Skeletal muscle satellite cell (primary cell): ENCODE data around the gene LIN7B. TPM values are rescaled to one million over a fixed set of nuclear protein-coding genes. Genes with fewer than 3 reads are reported as not detected.
"Not testable (repeated sequence)": the region's sequence is repeated elsewhere in the genome, so short reads cannot be mapped to it uniquely, and the experiment has no call there.

Experiments used
- H3K27me3 ChIP-seq: 2 replicates; pipeline ENCODE4 v1.7.0; 2013; ENCODE audit warnings: low read length; ENCODE audit not compliant: control insufficient read depth, insufficient read depth
- H3K36me3 ChIP-seq: 2 replicates; pipeline ENCODE4 v1.7.0; 2013; ENCODE audit warnings: mild to moderate bottlenecking, control low read depth, low read length; ENCODE audit not compliant: insufficient read depth
- H3K4me1 ChIP-seq: 2 replicates; pipeline ENCODE4 v1.7.0; 2013; ENCODE audit warnings: low read length; ENCODE audit not compliant: control insufficient read depth, insufficient read depth
- H3K4me2 ChIP-seq: 2 replicates; pipeline ENCODE4 v1.7.0; 2013; ENCODE audit warnings: mild to moderate bottlenecking, low read length
- H3K4me3 ChIP-seq: 2 replicates; pipeline ENCODE4 v1.7.0; 2013; ENCODE audit warnings: low read length
- H3K9ac ChIP-seq: 2 replicates; pipeline ENCODE4 v1.7.0; 2013; ENCODE audit warnings: mild to moderate bottlenecking, low read depth, low read length, moderate library complexity
- H3K9me3 ChIP-seq: replicated peaks from 2 replicates; pipeline ENCODE4 v1.7.0; 2013; ENCODE audit warnings: mild to moderate bottlenecking, control low read depth, low read length
- total RNA-seq: library from RNA; depleted of rRNA; stranded (reverse); fragments of >200 nt; gene quantifications from 2 replicates; pipeline ENCODE4 v1.2.3, GENCODE V29; 2012; rRNA removed

The LIN7B gene, protein sequence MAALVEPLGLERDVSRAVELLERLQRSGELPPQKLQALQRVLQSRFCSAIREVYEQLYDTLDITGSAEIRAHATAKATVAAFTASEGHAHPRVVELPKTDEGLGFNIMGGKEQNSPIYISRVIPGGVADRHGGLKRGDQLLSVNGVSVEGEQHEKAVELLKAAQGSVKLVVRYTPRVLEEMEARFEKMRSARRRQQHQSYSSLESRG
- 4.4 and 5.1 TPM in 2 replicates for total RNA-seq

DNA sequence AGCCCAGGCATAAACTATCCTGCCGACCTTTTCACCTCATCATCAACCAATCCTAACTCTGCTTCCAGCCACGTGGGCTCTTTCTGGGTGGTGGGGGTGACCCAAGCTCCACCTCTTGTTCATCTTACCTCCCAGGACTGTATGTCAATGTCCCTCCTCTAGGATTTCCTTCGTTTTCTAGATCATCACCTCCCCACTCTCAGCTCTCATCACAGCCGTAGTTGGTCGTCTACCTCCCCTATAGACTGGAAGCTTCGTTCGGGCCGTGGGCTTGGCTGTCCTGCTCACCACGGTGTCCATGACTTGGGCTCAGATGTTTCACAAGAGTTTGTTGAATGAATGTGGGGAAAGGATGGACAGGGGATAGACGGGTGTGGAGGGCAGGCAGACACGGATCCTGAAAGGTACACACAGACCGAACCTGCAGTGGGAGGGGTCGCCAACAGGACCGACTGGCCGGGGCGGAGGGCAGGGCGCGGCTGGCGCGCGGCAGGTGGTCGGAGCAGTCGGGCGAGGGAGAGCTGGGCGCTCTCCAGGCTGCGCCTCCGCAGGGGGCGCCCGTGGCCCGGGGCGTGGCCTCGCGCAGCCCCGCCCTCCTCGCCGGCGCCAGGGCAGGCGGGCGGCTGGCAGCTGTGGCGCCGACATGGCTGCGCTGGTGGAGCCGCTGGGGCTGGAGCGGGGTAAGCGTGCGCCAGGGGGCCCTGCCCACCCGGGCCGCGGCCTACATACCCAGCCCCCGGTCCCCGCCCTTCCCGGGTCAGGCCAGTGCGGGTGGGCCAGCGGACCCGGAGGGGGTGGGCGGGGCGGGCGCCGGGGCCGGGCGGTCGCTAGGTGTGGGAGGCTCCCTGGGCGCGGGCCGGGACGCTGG lies at the start of gene LIN7B:
TSS of gene LIN7B (plus strand) at position 609 of the 868 bp plus-strand sequence. CDS start at position 644, 35 bp downstream.
- H3K9me3 ChIP-seq, result no peaks in the 10 kb centered on the region
- peak within 1 kb of the TSS; percentile 87 for H3K4me2 ChIP-seq
- peak within 1 kb of the TSS; percentile 85 for H3K9ac ChIP-seq
- H3K36me3 ChIP-seq, result peaks cover 15% of the 10 kb centered on the region
- no peaks in the 10 kb centered on the region for H3K27me3 ChIP-seq
- H3K4me3 ChIP-seq, result peak within 1 kb of the TSS; percentile 94
- peaks cover 31% of the 10 kb centered on the region for H3K4me1 ChIP-seq

DNA sequence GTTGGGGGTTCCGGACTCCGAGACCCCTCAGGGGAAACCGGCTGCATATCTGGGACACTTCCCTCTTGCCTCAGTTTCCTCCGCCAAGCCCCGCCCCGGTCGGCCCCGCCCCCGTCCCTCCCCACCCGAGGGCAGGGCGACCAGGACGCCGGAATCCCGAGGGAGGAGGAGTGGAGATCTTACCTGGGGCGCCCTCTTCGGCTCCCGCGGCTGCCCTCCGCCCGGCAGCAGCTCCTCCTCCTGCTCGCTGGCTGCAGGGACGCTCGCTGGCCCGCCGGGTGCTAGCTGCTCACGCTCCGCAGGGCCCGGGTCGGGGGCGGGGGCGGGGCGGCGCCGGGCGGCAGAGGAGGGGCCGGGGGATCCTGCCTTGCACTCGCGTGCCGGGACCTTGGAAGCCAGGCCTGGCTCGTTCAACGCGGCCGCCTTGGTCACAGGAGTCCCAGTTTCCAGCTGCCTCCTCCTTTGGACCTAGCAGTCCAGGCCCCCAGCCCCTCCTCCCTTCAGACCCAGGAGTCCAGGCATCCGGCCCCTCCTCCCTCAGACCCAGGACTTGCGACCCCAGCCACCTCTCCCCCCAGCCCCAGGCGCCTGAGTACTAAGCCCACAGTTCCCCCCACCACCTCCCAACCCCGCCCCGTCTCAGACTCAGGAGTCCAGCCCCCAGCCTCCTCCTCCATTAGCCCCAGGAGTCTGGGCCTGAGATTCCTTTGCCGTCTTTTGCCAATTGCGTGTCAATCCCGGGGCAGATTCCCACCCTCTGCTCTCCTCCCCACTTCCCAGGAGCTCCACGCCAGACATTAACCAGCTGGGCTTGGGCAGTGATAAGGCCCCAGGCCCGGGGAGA lies 49.2 kb upstream of the LIN7B start, which contains the start of gene NTF4:
TSS of gene NTF4 (minus strand) at position 51 of the 844 bp plus-strand sequence. CDS start 2,821 bp downstream, outside the sequence.
- no peaks in the 10 kb centered on the region for H3K36me3 ChIP-seq
- H3K4me2 ChIP-seq, result peak within 1 kb of the TSS; percentile 44
- peaks cover 5% of the 10 kb centered on the region for H3K4me1 ChIP-seq
- no peaks in the 10 kb centered on the region for H3K9me3 ChIP-seq
- H3K27me3 ChIP-seq, result peaks cover 21% of the 10 kb centered on the region
- H3K9ac ChIP-seq, result no peak within 1 kb of the TSS
- H3K4me3 ChIP-seq, result no peak within 1 kb of the TSS

DNA sequence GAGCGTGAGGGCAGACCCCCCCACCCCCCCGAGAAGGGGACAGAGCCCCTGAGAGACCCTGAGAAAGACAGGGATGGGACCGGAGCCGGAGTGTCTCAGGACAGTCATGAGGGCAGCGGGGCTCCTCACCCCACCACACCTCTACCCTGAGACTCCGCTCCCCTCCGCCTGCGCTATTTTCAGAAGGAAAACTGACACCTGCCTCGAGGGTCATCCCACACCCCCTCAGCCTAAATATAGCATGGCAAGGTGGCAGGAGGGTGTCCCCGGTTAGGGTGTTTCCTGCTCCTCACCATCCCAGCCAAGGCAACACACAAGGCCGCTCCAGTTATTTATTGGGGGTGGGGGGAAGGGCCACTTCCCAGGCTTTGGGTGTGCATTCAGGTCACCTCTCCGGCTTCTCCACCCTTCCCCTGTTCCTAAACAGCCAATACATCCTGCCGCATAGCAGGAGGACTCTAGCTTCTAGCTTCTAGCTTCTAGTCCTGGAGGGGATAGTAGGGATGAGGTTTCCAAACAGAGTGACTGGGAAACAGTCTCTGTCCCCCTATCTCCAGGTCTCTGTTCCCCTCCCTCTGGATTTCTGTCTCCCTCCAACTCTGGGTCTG lies 48.2 kb upstream of the LIN7B start:
- no peak overlapping the region for H3K4me3 ChIP-seq
- no peak overlapping the region for H3K4me2 ChIP-seq
- peaks cover 25% of the 10 kb centered on the region for H3K27me3 ChIP-seq
- peaks cover 5% of the 10 kb centered on the region for H3K4me1 ChIP-seq
- H3K36me3 ChIP-seq, result no peaks in the 10 kb centered on the region
- H3K9me3 ChIP-seq, result no peaks in the 10 kb centered on the region
- H3K9ac ChIP-seq, result no peak overlapping the region

DNA sequence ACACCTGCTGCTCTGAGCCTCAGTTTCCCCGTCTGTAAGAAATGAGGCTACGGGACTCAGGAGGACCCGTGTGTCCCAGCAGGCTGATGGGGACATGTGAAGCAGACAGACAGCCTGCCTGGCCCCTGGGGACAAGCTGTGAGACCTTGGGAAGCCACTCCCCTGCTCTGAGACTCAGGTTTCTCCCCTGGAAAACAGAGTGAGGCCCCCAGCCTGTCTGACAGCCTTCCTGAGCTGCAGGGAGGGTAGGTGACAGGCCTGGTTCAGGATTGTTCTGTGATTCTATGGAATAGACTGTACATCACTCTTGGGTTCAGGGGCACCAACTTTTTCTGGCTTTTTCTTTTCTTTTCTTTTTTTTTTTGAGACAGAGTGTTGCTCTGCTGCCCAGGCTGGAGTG lies 46.6 kb upstream of the LIN7B start:
- peaks cover 5% of the 10 kb centered on the region for H3K4me1 ChIP-seq
- no peak overlapping the region for H3K4me2 ChIP-seq
- no peaks in the 10 kb centered on the region for H3K9me3 ChIP-seq
- H3K36me3 ChIP-seq, result no peaks in the 10 kb centered on the region
- peaks cover 36% of the 10 kb centered on the region for H3K27me3 ChIP-seq
- no peak overlapping the region for H3K4me3 ChIP-seq
- H3K9ac ChIP-seq, result no peak overlapping the region

DNA sequence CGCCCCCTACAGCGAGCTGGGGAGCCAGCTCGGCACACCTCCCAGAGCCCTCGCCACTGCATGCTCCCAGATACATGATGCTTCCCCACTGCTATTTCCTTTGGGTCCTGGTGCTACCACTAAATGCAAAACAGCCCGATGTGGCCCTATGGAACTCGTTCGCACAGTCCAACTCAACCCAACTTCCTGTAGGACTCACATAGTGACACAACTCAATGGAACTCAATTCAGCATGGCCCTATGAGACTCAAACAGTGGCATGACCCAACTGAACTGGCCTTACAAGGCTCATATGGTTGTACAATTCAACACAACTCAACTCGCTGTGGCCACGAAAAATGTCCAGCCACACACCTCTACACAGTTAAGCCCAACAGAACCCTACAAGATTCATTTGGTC lies 45.1 kb upstream of the LIN7B start:
- peaks cover 42% of the 10 kb centered on the region for H3K27me3 ChIP-seq
- H3K9me3 ChIP-seq, result no peaks in the 10 kb centered on the region
- no peak overlapping the region for H3K9ac ChIP-seq
- no peak overlapping the region for H3K4me3 ChIP-seq
- no peak overlapping the region for H3K4me2 ChIP-seq
- H3K4me1 ChIP-seq, result peaks cover 5% of the 10 kb centered on the region
- H3K36me3 ChIP-seq, result no peaks in the 10 kb centered on the region

DNA sequence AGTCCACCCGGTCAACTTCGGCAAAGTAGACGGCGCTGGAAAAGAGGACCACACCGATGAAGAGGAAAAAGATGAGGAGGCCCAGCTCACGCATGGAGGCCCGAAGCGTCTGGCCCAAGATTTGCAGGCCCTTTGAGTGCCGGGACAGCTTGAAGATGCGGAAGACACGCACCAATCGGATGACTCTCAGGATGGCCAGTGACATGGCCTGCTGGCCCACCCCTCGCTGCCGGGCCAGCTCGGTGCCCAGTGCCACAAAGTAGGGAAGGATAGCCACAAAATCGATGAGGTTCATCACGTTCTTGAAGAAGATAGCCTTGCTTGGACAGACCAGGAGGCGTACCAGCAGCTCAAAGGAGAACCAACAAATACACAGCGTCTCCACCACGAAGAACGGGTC lies 43.8 kb upstream of the LIN7B start:
- H3K27me3 ChIP-seq, result peaks cover 34% of the 10 kb centered on the region
- H3K4me1 ChIP-seq, result no peaks in the 10 kb centered on the region

DNA sequence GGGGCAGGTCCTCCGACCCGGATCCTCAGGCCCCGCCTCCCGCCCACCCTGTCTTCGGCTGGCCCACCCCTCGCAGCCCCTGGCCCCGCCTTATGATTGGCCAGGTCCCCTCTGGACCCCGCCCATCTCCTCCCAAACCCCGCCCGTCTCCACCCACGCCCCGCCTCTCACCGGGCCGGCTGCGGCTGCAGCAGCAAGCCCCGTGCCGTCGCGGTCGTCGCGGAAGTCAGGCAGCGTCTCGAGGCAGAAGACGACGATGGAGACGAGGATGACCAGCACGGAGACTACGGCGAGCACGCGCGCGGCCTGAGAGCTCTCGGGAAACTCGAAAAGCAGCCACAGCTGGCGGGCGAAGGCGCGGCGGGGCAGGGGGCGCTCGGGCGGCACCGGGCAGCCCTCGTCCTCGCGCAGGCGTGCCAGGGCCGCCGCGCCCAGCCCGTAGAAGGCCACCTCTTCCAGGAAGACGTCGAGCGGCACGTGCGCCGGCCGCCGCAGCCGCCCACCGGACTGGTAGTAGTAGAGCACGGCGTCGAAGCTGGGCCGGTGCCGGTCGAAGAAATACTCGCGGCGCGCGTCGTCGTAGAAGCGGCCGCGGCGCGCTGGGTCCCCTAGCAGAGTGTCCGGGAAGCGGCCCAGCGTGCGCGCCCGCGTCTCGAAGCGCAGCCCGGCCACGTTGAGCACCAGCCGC lies 42.2 kb upstream of the LIN7B start:
- Histone ChIP-seq H3K4me3 (peak overlapping the region; percentile 30), H3K4me1 (no peaks in the 10 kb centered on the region), H3K36me3 (no peaks in the 10 kb centered on the region), H3K9ac (no peak overlapping the region), H3K27me3 (peaks cover 28% of the 10 kb centered on the region), H3K4me2 (peak overlapping the region; percentile 56), H3K9me3 (no peaks in the 10 kb centered on the region)

More for the DNA sequence above, 43.8 kb upstream of the LIN7B start:
- Histone ChIP-seq H3K4me3 (no peak overlapping the region), H3K9me3 (no peaks in the 10 kb centered on the region), H3K4me2 (no peak overlapping the region), H3K9ac (no peak overlapping the region), H3K36me3 (no peaks in the 10 kb centered on the region)

DNA sequence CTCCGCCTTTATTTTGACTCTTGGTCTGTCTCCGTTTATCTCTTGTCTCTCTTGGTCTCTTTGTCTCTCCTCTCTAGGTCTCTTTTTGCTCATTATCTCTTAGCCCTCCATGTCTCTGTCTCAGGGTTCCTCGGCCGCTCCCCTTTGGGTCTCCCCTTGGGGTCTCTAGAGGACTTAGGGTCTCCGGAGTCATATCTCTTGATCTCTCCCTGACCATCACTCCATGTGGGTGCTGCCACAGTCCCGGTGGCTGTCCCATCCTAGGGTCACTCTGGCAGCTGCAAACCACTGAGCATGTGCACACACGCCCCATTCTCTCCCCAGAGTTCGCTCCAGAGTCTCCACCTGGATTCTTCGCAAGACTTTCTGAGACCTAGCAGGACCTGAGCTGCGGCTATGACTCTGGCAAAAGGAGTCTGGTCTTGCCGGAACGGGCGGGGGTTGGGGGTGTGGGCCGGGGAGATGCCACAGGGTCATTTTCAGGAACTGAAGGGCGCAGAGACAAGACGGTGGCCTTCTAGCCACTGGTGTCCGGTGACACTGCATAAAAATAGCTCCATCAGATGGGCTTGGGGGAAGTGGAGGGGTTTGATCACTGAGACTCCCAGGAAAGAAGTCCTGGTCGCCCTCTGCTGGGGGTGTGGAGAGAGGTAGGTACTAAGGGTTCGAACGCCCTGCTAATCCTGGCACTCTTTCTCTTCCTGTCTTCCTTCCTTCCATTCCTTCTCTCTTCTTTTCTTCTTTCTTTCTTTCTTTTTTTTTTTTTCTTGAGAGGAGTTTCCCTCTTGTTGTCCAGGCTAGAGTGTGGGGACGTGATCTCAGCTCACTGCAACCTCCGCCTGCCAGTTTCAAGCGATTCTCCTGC lies 40.4 kb upstream of the LIN7B start:
- no peaks in the 10 kb centered on the region for H3K9me3 ChIP-seq
- no peak overlapping the region for H3K4me2 ChIP-seq
- no peak overlapping the region for H3K4me3 ChIP-seq
- H3K9ac ChIP-seq, result no peak overlapping the region
- no peaks in the 10 kb centered on the region for H3K36me3 ChIP-seq
- H3K27me3 ChIP-seq, result peaks cover 23% of the 10 kb centered on the region
- H3K4me1 ChIP-seq, result no peaks in the 10 kb centered on the region

DNA sequence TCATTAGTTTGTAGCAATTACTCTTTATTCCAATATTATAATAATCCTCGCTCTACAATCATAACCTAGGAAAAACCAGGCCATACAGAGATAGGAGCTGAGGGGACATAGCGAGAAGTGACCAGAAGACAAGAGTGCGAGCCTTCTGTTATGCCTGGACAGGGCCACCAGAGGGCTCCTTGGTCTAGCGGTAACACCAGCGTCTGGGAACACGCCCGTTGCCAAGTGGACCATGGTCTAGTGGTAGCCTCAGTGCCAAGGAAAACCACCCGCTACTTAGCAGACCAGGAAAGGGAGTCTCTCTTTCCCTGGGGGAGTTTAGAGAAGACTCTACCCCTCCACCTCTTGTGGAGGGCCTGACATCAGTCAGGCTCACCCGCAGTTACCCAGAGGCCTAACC lies 39.3 kb upstream of the LIN7B start:
- H3K9ac ChIP-seq, H3K4me2 ChIP-seq, H3K4me1 ChIP-seq, H3K36me3 ChIP-seq, H3K9me3 ChIP-seq, H3K4me3 ChIP-seq: not testable (repeated sequence)
- H3K27me3 ChIP-seq, result peaks cover 23% of the 10 kb centered on the region

DNA sequence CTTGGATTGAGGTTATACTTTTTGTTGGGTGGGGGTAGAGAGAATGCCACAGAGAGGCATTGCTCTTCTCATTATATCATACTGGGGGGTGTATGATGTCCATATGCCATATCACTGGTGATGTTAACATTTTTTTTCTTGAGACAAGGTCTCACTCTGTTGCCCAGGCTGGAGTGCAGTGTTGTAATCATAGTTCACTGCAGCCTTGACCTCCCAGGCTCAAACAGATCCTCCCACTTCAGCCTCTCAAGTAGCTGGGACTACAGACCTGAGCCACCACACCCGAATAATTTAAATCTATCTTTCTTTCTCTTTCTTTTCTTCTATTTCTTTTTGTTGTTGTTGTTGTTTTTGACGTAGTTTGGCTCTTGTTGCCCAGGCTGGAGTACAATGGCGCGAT lies 33.8 kb upstream of the LIN7B start:
- no peaks in the 10 kb centered on the region for H3K36me3 ChIP-seq
- peaks cover 4% of the 10 kb centered on the region for H3K4me1 ChIP-seq
- no peak overlapping the region for H3K4me2 ChIP-seq
- no peak overlapping the region for H3K9ac ChIP-seq
- no peak overlapping the region for H3K4me3 ChIP-seq
- peaks cover 3% of the 10 kb centered on the region for H3K27me3 ChIP-seq
- H3K9me3 ChIP-seq, result no peaks in the 10 kb centered on the region
